ENCODE data around the gene RIC3. TPM values are rescaled to one million over a fixed set of nuclear protein-coding genes. Genes with fewer than 3 reads are reported as not detected.

RIC3 gene
- total RNA-seq, 1 donor from 2014 or later = 3.0 TPM

Other genes with a start within 250 kb of the RIC3 start
- 0.07 TPM in 1 of 2 replicates, not detected in the other for gene OR10A6, start 237.8 kb downstream of the RIC3 start, total RNA-seq
- not detected in 2 replicates for gene OR10A3, start 227.3 kb downstream of the RIC3 start, total RNA-seq
- 2.5 and 3.1 TPM in 2 replicates for gene NLRP10, start 203.6 kb downstream of the RIC3 start, total RNA-seq
- 243 and 260 TPM in 2 replicates for gene EIF3F, start 181.7 kb downstream of the RIC3 start, total RNA-seq
- 5.7 and 6.0 TPM in 2 replicates for gene TUB, start 87.8 kb downstream of the RIC3 start, total RNA-seq
- 0.46 and 1.5 TPM in 2 replicates for gene LMO1, start 94.9 kb upstream of the RIC3 start, total RNA-seq